Measurements from ENCODE around the gene IGSF9.

- TF ChIP-seq CTCF (conservative IDR thresholded peaks at IDR 0.05 in 1 of 2, IDR thresholded peaks at IDR 0.05 in 1 of 2; ENCODE audit: extremely low read depth in 1 of 2, insufficient read depth in 1 of 2, low read depth in 1 of 2, low read length in 2 of 2) (no peak), EZH2 (IDR thresholded peaks at IDR 0.05; ENCODE audit: borderline replicate concordance, low read length) (no peak)
Measured at GRCh38 chr1:159980076-159980475, 34.7 kb upstream of the IGSF9 start.

Measured in mammary epithelial cell (primary cell).